GM11168 (cell line): ENCODE measurements around the gene MROH7.

ENCODE experiments used
- in situ Hi-C: fragments of 300-500 bp; cut with MboI; formaldehyde crosslinking; loops from one replicate; pipeline ENCODE4 v1.12.0; 2022; ENCODE audit warnings: low sequenced_read_pairs; ENCODE audit not compliant: unreplicated experiment

MROH7 gene

DNA sequence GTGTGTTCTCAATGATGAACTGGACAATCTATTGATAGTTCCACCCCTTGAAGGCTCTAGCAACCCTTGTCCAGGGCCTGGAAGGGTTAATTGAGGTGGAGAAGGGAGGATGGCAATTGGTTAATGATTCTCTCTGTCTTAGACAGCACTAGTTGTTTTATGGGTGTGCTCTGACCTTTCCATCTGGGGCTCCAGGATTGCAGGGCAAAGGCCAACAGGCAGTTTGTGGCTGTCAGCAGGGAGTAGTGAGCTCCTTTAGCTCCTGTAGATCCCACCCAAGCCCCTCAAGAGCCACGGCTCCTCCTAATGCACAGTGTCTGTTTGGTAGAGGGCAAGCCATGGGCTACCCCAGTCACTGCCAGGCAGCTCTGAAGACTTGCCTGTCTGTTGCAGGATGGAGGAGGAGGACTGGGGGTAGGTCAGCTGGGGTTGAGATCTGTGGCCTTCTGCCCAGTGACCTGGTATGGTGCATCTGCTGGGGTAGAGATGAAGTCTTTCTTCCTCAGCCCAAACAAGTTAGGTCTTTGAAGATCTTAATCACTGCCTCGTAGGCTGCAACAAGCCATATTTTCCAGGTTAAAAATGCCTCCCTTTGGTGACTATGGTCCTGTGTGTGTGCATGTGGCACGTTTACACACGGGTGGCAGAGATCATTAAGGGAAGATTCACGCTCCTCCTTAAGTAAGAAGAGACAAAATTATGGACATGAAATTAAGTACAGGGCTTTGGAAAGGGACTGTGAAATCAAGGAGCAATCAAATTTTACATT is 7.7 kb downstream of the MROH7 start:
- in situ Hi-C loops: no loop called here

- in situ Hi-C loops: loop anchor here (25.0 kb wide), 1 partner anchor 362 kb away; no protein-coding TSS in a partner anchor
Measured at GRCh38 chr1:54649921-54650320, 8.3 kb downstream of the MROH7 start.

DNA sequence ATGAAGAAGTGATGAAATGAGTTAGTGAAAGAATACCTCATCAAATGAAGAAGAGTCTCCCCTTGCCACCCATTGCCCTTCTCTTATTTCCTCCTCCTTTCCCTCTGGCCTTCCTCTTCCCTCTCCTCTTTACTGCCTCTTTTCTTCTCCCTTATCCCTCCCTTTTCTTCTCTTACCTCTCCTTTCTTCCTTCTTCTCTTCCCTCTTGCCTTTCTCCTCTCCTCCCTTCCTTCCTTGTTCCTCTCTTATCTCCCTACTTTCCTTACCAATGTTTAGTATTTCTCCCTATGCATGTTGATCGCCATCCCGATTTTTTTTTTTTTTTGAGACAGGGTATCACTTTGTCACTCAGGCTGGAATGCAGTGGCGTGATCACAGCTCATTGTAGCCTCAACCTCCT is 8.8 kb downstream of the MROH7 start:
- in situ Hi-C loops: loop anchor here (25.0 kb wide), 1 partner anchor 362 kb away; no protein-coding TSS in a partner anchor

DNA sequence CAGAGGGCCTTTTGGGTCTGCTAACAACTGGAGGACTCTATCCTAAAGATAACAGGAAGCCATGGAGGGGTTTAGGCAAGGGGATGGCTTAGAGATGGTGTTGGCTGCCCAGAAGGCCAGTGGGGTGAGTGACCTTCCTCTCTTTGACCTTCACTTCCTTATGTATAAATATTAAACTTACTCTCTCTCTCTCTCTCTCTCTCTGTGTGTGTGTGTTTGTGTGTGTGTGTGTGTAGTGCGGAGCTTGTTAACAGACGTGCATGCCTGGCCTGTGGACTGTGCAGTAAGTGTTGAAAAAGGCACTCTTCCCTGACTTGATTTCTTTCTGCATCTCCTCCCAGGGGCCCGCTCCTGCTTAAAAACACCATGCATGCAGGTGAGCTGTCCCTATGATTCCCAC is 10.0 kb downstream of the MROH7 start:
- in situ Hi-C loops: loop anchor here (25.0 kb wide), 1 partner anchor 361 kb away; no protein-coding TSS in a partner anchor

DNA sequence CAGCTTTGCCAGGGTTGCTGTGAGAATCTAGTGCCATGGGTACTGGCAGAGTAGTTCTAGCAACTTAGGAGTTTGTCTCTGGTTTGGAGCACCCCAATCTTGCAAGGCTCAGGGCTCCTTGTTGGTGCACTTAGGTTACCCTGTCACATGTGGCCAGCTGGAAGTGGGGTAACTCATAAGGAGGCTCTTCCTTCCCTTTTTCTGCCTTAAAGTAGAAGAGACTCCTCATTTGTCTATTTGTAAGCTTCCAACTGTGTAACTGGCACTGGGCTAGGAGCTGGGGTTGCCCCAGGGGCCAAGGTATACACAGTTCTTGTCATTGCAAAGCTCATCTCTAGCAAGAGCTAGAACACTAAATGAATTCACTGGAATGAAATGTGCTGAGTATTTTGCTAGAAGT is 10.6 kb downstream of the MROH7 start:
- in situ Hi-C loops: loop anchor here (25.0 kb wide), 1 partner anchor 360 kb away; no protein-coding TSS in a partner anchor

DNA sequence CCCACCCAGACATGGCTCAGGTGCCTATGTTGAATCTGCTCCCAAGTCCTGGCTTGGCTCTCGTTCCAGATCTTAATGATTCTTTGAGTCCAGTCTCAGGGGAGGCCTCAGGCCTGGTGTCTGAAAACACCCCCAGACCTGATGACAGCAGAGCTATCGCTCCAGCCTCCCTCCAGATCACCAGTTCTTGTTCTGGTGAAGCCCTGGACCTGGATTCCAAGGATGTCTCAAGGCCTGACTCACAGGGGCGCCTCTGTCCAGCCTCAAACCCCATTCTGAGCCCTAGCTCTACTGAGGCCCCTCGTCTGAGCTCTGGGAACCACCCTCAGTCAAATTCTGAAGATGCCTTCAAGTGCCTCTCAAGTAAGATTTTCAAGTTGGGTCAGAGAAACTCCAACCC is 11.4 kb downstream of the MROH7 start:
- in situ Hi-C loops: loop anchor here (25.0 kb wide), 1 partner anchor 359 kb away; no protein-coding TSS in a partner anchor

DNA sequence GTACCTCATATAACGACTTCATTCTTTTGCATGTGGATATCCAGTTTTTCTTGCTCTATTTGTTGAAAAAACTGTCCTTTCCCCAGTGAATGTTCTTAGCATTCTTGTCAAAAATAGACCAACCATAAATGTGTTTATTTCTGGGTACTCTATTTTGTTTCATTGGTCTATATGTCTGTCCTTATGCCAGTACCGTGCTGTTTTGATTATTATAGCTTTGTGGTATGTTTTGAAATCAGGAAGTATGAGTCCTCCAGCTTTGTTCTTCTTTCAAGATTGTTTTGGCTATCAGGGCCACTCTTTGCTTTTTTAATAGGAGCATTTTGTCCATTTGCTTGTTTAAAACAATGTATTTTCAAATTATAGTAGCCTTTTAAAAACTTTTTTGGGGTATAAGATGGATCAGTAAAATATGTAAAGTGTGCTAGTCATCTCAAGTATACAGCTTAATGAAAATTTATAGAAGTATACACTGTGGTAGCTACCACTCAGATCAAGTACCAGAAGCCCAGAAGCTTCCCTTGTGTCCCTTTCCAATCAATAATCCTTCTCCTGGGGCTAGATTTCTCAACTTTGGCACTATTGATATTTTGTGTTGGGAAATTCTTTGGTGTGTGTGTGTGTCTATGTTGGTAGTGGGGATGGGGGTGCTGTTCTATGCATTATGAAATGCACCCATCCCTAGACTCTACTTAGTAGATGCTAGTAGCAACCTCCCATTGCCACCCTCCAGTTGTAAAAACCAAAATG is 16.8 kb downstream of the MROH7 start:
- in situ Hi-C loops: loop anchor here (25.0 kb wide), 1 partner anchor 354 kb away; no protein-coding TSS in a partner anchor

- in situ Hi-C loops: loop anchor here (25.0 kb wide), 1 partner anchor 349 kb away; no protein-coding TSS in a partner anchor
Measured at GRCh38 chr1:54663725-54664124, 22.1 kb downstream of the MROH7 start.

GRCh38 chr1:54664364-54664763 is 22.8 kb downstream of the MROH7 start:
- in situ Hi-C loops: loop anchor here (25.0 kb wide), 1 partner anchor 348 kb away; no protein-coding TSS in a partner anchor

GRCh38 chr1:54665852-54666251 is 24.3 kb downstream of the MROH7 start:
- in situ Hi-C loops: loop anchor here (5.0 to 25.0 kb wide), 2 partner anchors 146 to 346 kb away; no protein-coding TSS in a partner anchor

- in situ Hi-C loops: loop anchor here (5.0 to 25.0 kb wide), 2 partner anchors 146 to 346 kb away; no protein-coding TSS in a partner anchor
Measured at GRCh38 chr1:54666333-54666732, 24.7 kb downstream of the MROH7 start.

DNA sequence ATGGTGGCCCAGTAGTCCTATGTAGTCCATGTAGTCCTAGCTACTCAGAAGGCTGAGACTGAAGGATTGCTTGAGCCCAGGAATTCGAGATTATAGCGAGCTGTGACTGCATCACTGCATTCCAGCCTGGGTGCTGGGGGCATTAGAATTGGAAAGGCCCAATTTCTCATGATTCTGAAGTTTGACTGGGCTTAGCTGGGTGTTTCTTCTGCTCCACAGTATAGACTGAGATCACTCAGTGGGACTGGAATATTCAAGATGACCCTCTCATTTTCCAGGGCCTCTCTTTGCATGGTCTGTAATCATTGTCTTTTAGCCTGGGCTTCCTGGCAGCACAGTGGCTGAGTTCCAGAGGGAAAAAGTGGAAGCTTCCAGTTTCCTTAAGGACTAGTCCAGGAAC is 26.2 kb downstream of the MROH7 start:
- in situ Hi-C loops: loop anchor here (5.0 to 25.0 kb wide), 2 partner anchors 145 to 345 kb away; no protein-coding TSS in a partner anchor

DNA sequence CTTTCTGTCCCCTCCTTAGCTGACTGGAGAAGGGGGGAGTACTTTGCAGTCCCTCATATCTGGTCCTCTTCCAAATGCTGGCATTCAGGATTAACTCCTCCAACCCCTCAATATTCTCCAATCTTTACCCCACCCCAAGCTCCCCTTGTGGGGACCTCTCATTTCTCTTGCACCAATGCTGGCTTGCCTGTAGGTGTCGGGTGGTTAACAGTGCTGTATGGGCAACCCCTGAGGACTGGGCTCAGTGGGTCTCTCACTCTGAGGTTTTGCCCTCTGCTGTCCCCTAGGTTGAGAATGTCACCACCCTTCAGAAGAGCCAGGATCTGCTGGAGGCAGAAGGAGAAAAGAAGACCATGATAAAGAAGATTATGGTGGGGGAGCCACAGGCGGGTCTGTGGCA is 27.0 kb downstream of the MROH7 start:
- in situ Hi-C loops: loop anchor here (5.0 to 25.0 kb wide), 2 partner anchors 144 to 344 kb away; no protein-coding TSS in a partner anchor

GRCh38 chr1:54671985-54672608 is 30.5 kb downstream of the MROH7 start:
- in situ Hi-C loops: loop anchor here (10.0 to 25.0 kb wide), 2 partner anchors 123 to 340 kb away; no protein-coding TSS in a partner anchor

DNA sequence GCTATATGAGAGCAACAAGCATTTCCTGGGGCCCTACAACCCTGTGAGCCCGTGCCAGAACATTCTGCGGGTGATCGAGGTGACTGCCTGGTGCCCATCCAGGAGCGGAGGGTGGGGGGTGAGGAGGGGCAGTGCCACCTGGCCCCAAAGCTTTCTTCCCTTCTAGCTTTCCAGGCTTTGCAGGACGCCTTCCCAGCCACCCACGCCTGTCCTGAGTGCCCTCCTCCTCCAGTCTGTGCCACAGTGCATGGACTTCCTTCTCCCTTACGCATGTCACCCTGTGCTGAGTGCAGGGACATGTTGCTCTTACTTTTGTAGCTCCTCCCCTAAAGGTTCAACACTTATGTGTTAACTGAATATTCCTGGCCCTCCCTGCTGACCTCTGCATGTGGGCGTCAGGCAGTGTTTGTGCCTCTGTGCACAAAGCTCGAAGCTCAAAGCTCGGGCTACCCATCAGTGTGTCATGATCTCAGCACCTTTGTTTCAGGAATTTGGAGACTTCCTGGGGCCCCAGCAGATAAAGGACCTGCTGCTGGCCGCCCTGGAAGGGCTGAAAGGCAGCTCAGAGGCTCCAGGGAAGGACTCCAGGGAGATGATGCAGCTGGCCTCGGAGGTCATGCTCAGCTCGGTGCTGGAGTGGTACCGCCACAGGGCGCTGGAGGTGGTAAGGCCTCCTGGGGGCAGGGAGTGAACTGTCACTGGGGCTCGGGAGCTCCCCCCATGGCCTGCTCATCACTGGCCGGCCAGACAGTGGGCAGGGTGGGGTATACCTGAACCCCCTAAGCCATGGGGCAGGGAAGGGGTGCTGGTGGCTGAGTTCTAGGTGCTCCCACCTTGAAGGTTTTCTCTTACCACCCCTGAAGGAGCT is 37.4 kb downstream of the MROH7 start:
- in situ Hi-C loops: loop anchor here (10.0 kb wide), 1 partner anchor 116 kb away; no protein-coding TSS in a partner anchor

DNA sequence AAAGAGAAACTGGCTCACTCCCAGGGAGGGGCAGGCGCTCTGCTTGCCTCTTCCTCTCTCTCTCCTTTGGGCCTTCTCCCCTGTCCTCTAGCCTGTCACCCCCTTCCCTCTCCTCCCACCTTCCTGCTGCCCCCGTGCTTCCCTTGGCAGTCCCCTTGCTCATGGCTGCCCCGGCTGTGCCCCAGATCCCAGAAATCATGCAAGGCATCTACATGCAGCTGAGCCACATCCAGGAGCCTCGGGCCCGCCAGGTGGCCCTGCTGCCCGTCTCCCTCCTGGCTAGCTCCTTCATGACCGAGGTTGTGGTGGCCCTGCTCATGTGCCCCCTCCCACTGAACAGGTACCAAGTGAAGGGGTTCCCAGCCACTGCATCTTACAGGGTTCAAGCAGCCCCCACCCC is 38.1 kb downstream of the MROH7 start:
- in situ Hi-C loops: loop anchor here (10.0 kb wide), 1 partner anchor 115 kb away; no protein-coding TSS in a partner anchor

- in situ Hi-C loops: no loop called here
Measured at GRCh38 chr1:54680387-54680786, 38.8 kb downstream of the MROH7 start.

DNA sequence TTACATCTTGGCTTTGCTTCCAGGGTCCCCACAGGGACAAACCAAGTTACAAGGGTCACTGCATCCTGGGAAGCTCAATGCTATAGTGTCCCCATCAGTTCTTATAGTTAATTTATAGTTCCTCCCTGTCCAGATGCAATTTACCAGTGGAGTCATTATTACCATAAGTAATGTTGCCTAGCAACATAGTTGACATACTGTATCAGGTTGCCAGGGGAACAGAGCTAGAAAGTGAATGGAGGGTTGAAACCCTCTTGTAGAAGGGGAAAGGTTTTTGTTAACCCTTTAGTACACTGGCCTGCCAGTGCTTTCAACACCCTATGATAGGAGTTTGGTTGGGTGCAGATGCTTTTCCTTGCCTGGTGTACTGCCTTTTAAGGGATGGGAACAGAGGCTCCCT is 39.8 kb downstream of the MROH7 start:
- in situ Hi-C loops: no loop called here

DNA sequence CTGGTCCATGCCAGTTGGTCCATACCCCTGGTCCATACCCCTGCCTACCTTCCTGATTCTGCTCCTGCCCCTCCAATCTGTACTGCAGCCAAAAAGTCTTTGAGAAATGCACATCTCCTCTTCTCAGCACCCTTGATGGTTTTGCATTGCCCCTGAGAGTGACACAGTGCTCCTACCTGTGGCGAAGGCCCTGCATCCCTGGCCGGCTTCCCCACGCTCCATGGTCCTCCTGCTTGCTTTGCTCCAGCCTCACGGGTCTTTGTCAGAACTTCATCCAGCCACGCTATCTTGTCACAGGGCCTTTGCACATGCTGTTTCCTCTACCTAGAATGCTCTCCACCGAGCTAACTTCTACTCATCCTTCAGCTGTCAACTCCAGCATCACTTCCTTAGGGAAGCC is 41.9 kb downstream of the MROH7 start:
- in situ Hi-C loops: no loop called here
